Measurements from ENCODE around the gene SHISA7.

SHISA7 gene

DNA sequence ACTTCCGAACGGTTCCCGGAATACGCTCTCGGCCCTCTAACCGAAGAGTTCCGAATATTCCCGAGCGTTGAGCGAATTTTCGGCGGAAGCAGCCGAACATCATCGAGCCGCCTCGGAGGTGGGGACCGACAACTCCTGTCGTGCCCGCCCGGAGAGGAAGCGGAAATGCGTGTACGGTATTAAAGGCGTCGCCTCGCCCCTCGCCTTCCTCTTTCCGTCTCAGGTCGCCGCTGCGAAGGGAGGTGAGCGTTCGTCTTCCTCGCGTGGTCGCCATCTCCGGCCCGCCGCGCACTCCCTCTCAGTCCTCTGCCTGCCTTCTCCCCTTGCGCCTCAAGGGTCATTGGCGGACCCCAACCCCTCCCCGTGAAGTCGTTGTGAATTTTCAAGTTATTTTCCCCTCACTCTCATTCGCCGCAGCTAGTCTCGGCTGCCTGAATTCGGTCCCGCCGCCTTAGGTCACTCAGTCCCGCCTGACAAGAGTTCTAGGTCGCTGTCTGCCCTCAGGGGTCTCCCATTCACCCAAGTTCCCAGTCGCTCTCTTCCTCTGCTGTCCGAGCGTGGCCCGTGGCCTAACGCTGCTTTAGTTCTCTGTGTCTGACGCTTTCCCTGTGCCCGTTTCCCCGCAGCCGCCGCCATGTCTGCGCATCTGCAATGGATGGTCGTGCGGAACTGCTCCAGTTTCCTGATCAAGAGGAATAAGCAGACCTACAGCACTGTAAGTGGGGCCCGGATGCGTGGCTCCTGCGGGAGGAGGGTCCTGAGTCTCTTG is 57.2 kb downstream of the SHISA7 start, which contains the start of gene RPL28:
TSS of gene RPL28 (plus strand) at position 209 of the 769 bp plus-strand sequence. CDS start at position 635, 426 bp downstream.
- FAIRE-seq, result peak; percentile 97

DNA sequence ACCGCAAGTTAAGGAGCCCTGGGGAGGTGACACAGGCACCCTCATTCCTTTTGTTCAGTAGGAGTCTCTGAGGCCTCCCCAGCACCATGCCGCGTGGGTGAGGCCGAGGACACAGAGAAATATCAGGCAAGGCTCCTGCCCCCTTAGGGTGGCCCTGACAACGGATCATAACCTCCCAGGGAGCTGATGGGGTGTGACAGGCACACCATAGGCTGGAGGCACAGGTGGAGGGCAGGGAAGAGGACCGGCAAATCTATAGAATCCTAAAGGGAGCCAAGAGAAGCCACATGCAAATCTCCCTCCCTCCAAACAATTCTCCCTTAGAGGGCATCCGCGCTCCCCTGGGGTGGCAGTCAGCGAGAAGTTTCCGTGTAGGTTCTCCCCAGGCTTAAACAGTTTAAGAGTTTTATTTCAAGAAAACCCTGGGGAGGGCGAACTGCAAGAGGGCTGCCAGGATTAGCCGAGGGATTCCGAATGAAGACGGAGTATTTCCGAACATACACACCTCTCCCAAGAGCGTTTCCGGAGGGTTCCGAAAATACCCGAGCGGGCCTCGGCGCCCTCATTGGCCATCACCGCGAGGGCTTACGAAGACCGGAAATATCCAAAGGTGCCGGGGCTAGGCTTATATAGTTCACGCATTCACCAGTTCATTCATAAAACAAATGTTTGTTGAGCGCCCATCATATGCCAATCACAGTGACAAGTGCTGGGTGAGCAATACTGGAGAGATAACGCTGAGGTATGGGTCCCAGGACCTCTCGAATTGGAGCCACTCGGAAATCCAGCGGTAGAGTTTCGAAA is 58.0 kb downstream of the SHISA7 start:
- FAIRE-seq, result no peak

DNA sequence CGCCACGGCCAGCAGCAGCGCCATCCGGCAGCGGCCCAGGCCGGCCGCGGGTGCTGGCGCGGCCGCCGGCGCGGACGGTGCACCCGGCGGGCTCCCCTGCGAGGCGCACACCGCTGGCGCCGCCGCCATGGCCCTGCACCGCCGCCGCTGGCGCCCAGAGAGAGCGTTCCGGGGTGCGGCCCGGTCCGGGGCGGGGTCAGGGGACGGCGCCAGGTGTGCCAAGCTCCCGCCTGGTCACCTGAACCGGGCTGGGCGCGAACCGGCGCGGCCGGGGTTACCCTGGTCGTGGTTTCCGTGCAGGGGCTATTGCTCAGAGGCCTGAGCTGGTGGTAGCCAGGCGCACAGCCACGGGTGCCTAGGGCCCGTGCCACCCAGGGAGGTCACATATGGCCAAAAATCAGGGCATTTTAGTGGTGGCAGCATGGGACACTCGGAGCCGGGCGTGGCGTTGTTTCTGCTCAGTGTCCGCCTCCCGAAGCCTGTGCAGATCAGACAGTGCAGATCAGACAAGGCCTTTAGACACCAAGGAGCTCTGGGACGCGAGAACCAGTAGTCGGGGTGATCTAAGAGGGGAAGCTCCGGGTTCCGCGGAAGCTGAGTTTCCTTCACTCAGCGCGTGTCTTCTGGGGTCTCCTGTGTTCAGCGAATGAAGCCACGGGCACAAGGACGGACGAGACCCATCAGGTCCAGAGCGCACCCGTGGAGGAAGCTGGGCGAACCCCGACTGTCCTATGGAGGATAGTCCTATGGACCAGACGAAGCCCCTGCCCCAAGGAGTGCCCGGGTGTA is 58.8 kb downstream of the SHISA7 start, which contains the start of gene TMEM238:
TSS of gene TMEM238 (minus strand) at position 162 of the 789 bp plus-strand sequence. CDS start at position 129, 33 bp downstream.
- no peak for FAIRE-seq

DNA sequence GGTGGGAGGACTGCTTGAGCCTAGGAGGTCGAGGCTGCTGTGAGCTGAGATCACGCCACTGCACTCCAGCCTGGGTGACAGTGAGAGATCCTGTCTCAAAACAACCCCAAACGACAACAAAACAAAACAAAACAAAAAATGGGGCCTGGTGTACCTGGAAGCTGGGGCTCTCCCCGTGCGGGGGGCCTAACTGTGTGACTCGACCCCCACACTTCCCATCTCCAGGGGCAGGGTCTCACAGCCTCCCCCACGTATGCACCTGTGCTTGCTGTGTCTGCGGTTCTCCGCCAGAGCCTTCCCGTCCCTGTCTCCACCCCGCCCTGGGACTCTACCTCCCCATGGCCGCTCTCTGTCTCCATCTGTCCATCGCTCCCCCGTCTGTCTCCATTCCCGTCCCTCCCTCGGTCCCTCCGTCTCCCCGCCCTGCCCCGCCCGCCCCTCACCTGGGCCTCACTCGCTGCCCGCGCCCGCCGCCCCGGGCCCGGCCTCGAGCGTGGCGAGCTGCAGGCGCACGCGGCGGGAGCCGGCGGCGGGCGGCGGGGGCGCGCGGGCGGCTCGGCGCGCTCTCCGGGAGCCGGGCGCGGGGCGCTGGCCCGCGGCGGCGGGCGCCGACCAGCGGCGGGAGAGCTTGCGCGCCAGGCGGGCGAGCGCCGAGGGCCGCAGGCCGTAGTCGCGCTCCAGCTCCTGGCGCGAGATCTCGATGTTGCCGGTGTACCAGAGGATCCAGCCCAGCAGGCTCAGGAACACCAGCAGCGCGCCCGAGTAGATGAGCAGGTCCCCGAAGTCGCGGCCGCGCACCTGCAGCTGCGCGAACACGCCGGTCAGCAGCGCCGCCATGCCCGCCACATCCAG is 59.6 kb downstream of the SHISA7 start:
- no peak for FAIRE-seq

DNA sequence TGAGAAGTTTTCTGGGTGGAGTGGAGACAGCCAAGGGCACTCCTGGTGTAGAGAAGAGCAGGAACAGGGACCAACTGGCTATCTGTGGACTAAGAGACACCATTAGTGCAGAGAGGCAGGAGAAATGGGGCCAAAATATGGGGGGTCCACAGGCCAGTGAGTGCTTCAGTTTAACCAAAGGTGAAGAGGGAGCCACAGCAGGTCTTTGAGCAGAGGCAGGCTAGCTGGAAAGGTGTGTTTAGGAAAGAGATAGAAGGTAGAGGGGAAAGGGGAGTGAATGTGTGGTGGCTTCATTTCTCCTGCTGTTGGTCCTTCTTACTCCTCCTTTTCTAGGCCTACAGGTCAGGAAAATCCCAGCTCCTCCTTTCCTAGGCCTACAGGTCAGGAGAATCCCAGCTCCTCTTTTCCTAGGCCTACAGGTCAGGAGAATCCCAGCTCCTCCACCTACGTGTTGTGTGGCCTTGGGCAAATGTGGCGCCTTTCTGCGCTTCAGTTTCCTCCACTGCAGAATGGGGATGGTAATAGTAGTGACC is 60.5 kb downstream of the SHISA7 start:
- no peak for FAIRE-seq

DNA sequence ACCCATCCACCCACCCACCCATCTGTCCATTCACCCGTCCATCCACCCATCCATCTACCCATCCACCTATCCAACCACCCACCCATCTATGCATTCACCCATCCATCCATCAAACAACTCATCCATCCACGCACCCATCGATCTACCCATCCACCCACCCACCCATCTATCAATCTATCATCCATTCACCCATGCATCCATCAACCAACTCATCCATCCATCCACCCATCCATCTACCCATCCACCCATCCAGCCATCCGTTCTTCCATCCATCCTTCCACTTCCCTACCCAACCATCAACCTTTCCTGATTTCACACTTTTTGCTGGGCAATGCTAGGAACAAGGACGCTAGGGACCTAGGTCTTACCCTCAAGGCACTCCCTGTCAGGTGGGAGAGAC is 61.1 kb downstream of the SHISA7 start:
- no peak for FAIRE-seq

DNA sequence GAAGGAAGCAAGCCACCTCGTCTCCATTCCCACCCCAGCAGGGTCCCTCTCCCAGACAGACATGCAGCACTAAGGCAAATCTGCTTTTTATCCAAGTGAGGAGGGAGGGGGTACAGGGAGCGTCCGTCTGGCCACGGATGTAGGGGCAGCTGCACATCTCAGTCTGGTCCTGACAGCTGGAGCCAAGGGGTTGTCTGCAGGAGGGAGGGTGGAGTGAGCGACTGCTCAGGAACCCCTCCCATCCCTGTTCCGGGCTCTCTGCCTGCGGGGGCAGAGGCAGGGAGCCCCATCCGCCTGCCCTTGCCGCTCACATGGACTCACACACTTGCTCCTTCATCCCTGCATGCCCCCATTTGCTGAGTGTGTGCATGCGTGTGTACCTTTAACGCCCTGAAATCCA is 63.9 kb downstream of the SHISA7 start:
- no peak for FAIRE-seq
